ENCODE data around the gene KRT72.
A peak's percentile ranks its signal among the peaks of the same experiment; 100 is the strongest.

The KRT72 gene

DNA sequence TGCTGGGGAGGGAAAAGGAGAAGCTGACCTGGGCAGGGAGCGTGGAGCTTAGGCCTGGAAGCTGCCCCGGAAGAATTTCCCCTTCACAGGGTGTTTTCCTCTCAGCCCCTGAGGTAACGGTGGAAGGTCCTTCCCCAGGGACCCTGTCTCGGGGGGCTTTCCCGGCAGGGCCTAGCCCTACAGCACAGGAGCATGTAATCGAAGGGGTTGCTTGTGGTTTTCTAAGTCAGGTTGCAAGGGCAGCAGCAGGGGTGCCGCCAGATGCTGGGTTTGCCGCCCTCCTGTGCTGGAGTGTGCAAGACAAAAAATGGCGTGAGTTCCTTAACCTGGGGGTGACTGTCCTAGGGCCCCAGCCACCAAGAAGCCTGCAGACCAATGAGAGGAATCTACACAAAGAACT is 26.0 kb downstream of the KRT72 start:
- DNase-seq = no peak

DNA sequence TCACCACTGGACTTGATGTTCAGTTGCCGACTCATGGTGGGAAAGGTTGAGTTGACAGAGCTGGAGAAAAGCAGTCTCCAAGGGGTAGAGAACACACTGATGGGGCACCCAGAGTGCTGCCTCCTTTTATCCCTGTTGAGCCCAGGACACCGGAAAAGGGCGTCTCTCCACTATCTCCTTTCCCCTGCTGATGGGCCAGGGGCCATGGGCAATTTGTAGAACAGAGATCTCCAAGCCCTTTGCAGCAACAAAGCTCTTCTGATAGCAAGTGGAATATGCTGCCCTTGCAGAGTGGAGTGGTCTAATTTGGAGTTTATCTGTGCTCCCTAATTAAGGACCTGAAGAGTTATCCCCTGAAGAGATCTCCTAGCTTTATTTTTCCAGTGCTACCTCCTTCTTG is 27.5 kb downstream of the KRT72 start, which contains the start of gene KRT74:
Gene KRT74 (minus strand): TSS at position 101 of the 400 bp plus-strand sequence. CDS start 66 bp downstream, at position 35.
- no peak for DNase-seq

DNA sequence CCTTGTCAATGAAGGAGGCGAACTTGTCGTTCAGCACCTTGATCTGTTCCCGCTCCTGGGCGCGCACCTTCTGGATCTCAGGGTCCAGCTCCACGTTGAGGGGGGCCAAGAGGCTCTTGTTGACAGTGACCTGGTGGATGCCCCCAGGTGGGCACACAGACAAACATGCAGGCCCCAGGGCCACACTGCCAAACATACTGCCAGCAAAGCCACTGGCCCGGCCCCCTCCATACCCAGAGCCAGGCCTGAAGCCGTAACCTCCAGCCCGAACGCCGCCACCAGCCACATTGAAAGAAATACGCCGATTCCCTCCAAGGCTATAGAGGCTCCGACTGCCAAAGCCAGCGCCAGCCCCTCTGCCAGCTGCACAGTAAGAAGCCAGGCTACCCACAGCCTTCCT is 28.0 kb downstream of the KRT72 start:
- no peak for DNase-seq

DNA sequence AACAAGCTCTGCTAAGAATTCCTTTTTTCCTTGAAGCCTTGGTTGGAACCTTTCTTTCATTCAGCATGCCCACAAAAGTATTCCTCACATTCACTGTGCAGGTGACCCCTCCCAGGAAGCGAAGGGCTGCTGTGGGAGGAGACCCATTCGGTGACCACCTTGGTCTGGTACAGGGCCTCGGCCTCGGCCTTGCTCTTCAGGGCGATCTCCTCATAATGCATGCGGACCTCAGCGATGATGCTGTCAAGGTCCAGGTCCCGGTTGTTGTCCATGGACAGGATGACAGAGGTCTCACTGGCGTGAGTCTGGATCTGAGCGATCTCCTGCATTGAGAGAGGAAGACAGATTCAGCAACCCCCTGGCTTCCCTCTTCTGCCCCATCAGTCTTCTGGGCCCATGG is 30.8 kb downstream of the KRT72 start:
- DNase-seq = no peak

DNA sequence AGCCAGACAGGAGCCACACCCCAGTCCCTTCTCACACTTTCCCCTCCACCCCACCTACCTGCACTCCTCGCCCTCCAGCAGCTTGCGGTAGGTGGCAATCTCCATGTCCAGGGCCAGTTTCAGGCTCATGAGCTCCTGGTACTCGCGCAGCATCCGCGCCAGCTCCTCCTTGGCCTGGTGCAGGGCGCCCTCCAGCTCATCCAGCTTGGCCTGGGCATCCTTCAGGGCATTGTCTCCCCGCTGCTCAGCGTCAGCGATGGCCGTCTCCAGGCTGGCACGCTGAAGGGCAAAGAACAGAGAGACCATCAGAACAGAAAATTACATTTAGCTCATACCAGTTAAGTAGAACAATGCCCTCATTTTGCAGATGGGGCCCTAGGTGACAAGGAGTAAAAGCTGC is 33.2 kb downstream of the KRT72 start:
- no peak for DNase-seq

DNA sequence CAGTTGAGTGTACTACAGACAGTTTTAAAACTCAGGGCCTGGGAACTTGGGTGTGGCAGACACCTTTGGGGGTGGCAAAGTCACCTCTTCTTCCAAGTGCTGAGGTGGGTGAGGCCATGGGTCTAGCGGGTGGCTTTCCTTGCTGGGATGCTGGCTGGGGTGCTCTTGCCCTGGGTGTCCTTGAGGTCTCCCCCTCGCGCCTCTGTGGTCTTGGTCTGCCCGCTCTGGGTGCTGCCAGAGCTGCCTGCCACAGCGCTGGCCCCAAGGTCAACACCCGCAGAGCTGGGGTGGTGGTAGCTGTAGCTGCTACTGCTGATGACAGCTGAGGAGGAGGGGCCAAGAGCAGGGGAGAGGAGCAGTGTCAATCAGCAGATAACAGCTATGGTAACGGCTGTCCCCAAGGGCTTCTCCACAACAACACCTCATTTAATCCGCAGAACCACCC is 34.4 kb downstream of the KRT72 start:
- DNase-seq = peak; percentile 60

DNA sequence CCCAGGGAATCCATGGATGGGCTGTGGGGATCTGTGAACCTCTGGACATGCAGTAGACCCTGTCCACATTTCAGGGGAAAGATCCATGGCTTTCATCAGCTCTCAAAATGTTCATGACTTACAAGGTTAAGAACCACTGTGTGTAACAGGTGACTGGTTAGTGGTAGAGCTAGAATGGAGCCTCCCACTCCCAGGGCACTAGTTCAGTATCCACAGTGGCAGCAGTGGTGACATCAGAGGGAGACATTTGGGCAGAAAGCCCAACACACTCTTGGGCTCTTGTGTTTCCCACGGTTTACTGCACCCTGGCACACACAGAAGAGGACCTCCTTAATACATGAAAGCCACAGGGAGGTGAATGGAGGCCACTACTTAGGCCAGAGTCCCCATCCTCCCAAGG is 36.7 kb downstream of the KRT72 start:
- no peak for DNase-seq

DNA sequence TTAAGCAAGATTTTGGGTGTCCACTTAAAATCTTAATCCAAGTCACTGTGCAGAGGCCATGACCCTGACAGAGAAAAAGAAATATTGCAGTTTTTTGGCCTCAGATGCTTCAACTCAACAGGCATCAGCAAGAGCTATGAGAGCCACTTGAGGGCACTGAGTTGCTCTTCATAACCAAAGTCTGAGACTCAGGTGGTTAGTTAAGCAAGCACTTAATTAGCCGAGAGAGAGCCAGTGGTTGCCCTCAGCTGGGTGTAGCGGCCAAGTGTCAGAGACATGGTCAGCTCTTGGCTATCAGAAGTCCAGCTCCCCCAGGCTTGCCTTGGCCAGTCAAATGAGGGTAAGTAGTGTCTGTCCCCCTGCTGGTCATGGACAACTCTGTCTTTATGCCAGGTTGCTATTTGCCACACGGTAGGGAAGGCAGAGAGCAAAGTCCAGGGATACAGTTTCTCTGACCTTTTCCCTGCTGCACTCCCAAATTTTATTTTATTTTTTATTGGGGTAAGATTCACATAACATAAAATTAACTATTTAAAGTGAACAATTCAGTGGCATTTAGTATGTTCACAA is 39.3 kb downstream of the KRT72 start:
- DNase-seq = no peak

DNA sequence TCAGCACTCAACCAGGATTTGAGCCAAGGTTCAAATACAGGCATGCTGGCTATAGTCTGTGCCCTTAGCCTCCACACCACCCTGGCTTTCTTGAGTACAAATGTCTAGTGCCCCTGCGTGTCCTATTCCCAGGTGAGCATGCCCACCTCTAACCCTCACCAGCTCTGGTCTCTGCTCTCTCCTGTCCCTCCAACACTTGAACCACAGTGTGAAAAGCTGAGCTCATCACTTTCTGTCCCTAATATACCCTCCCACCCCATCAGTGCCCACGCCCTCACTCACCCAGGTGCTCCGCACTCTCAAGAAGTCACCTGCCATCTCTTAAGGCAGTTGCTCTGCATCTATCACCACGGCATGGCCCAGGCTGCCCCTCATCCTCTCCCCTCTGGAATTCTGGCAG is 41.3 kb downstream of the KRT72 start:
- no peak for DNase-seq

DNA sequence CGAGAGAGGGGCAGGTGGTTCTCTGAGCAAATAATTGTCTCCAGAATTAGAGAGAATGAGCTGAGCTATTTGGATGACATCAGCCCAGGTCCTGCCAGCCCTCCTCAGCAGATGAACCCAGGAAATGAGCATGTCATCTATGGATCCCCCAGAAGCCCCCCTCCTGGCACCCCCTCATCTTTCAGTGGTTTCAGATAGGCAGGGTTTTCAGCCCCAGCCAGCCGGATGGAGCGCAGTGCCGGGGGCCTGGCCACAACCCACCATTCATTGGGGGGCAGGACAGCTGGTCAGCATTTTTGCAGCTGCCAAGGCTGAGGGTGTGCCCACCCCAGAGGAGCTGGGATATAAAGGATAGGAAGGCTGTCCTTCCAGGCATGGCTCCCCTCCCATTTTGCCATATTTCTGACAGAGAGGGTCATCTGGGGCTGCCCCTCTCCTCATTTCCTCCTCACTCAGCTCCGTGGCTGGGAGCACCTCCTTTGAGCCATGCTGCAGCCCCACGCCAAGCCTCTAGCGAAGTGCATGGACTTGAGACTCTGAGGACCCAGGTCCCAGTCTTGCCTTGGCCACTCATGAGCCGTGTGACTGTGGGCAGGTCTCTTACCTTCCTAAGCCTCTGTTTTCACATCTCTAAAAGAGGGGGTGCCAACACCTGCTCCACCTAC is 42.4 kb downstream of the KRT72 start:
- DNase-seq = no peak

DNA sequence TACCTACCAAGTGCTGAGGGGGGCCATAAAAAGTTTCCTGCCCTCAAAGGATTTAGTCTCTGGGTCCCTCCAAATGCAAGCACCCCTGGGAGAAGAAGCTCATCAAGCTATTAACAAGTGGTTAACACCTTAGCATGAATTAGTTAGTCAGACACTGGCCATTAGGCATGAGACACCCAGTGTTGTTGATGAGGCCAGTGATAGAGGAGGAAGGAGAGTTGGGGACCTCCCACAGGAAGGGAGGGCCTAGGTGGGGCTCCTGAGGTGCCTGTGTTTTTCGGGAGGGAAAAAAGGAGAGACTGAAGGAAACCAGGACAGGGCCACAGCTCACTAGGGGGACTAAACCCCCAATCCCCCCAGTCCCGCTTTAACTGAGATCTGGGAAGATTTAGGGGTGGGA is 43.8 kb downstream of the KRT72 start:
- DNase-seq = no peak

DNA sequence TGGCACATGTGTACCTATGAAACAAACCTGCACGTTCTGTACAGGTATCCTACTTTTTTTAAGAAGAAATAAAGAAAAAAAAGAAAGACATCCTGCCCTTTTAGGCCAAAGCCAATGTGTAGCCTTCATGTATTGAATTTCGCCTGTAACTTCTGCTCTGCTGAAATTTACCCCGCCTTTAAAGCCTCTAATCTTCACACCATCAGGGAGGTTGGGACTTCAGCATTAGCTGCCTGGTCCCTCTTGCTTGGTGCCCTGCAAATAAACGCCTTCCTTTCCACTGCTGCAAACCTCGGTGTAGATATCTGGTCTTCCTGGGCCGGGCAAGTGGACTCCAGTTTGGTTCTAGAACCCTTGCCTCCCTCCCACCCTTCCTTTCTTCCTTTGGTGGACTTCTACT is 45.7 kb downstream of the KRT72 start:
- no peak for DNase-seq

DNA sequence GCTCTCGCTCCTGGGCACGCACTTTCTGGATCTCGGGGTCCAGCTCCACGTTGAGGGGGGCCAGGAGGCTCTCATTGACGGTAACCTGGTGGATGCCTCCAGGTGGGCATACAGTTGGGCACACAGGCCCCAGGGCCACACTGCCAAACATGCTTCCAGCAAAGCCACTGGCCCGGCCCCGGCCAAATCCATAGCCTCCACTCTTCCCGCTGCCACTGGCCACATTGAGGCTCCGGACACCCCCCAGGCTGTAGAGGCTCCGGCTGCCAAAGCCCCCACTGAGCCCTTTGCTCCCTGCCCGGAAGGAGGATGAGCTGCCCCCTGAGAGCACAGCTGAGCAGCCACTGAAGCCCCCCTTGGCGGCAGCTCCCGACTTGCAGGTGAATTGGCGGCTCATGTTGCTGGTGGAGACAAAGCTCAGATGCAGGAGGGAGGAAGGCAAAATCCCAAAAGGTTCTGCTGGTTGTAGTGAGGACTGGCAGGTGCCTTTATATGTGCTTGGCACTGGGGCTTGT is 48.5 kb downstream of the KRT72 start, which contains the start of gene KRT71:
Gene KRT71 (minus strand): TSS at position 465 of the 515 bp plus-strand sequence. CDS start 68 bp downstream, at position 397.
- DNase-seq = no peak

DNA sequence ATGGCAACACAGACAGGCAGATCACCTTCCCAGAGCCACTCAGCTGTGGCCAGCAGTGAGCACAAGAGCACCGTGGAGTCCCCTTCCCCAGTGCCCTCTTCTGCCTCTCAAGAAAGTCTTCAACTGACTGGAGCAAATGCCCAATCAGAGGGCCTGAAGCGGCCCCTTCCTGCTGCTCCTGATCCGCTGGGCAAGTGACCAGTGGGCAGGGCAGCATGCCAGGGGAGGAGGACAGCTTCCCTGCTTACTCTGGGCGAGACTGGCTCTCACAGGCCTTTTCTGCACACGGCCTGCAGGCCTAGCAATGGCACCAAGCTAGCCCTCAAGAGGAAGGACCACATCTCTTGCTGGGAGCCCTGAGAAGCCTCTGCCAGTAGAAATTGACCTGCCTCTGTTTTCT is 49.2 kb downstream of the KRT72 start:
- DNase-seq = no peak

DNA sequence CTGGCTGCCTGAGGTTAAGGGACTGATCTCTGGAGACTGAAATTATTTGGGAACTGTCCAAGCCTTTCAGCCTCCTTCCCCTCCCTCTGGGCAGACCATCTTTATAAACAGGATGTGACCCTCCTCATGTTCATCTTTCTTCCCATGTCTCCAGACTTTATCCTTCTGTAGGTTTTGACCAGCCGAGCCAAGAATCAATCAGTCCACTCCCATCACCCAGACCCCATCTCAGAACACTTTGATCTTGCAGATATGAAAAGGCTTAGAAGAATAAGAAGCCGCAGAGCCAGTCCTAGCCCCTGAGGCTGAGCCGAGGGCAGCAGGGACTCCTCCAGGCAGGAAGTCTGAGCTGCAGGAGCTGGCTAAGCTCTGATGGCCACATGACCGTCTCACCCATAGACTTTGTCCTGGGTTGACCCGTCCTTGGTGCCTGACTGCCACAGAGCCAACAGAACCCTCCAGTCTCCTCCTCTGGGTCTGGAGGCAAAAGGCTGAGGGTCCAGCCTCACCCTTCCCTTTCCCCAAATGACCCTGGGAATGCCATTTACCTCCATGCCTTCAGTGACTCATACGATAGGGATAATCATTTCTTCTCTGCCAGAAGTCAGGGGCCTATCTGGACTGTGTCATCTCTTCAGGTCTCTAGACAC is 49.9 kb downstream of the KRT72 start:
- DNase-seq = no peak

DNA sequence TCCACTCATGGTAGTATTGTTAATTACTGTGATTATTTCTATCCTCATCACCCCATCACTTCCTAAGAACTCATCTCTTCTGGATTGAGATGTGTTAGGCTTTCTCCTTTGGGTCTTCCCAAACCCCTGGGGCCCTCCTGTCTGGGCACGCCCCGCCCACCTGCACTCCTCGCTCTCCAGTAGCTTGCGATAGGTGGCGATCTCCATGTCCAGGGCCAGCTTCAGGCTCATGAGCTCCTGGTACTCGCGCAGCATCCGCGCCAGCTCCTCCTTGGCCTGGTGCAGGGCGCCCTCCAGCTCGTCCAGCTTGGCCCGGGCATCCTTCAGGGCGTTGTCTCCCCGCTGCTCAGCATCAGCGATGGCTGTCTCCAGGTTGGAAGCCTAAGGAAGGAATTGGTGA is 55.1 kb downstream of the KRT72 start:
- no peak for DNase-seq

DNA sequence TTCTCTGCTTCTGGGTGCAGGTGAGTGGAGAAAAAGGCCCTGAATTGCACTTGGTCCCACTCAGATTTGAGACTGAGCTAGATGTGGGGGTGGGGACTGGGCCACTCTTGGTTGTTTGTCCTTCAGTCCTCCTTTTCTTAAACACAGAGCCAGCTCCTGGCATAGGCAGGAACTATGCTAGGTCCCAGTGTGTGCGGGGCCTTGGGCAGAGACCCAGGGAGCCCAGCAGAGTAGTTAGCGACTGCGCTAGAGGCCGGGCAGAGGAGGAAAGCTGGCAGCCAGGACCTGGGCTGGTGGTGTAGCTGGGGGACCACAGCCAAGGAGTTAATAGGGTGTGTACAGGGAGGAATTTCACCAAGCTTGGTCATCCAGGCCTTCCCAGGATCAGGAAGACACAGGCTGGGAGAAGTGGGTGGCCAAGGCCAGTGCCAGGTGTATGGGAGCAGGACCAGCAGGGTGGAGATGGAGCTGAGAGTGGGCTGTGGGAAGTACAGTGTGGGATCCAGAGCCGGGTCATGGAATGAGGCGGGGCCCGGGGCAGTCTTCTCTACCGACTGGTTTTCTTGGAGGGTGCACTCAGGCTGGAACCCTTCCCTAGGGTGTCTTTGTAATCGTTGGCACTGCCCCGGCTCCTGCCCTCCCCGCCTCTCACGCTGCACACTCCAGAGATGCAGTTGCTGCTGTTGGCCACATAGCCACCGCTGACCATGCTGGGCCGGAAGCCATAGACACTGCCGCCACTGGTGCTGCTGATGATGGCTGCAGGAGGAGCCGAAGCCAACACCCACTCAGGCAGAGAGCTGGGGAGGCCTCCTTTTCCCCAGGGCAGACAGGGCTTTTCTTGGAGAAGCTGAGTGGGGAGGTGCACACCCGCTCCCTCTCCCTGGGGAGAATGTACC is 57.0 kb downstream of the KRT72 start:
- DNase-seq = no peak

DNA sequence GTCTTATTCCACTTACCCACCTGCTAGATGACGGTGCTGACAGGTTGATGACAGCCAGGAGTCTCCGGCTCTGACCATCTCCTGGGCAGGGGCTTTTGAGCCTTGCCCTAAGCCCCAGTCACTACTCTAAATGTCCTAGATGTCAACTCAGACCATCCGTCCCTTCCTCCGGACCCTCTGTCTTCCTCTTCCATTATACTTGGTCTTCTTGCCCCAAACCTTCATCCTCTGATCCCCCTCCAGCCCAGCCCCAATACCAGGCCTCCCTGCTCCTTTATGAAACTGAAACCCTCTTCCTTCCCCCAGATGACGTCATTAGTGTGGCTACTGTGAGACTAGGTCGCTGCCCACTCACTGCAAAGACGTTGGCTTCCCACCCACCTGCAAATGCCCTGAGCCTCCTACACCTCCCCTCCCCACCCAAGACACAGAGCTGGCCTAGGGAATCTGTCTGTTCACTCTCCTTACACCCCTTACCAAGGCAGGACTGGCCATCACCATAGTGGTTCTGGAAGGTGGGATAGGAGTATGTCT is 58.4 kb downstream of the KRT72 start:
- DNase-seq = no peak

DNA sequence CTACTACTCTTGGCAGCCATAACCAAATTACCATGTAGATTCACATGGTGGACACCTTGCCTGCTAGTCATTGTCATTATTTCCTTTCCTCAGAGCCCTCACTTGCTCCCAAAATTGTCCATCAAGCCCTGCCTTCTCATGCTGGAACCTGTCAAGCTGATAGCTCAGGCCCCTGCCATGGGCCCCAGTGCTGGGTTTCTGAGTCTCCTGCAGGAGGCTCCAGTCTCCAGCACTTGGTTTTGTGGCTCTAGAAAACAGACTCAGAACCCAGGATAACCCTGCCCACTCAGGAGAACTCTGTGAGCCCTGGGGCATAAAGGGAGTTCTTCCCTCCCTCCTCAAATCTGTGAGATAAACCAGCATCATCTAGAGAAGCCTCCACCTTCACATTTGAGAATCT is 59.1 kb downstream of the KRT72 start:
- no peak for DNase-seq

DNA sequence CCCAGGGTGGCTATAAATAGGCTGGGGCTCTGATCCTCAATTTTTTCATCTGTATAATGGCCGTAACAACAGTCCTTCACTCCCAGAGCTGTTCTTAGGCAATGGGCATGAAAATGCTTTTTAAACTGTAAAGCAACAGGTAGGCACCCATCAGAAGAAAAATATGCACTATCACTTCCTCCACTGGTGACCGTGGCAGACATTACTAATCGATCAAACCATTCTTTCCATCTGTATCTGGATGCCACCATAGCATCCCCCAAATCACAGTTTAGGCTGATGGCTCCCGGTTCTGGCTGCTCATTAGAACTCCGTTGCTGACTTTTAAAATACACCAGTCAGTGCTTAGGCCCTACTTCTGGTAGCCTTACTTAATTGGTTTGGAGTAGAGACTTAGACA is 59.6 kb downstream of the KRT72 start:
- DNase-seq = no peak

DNA sequence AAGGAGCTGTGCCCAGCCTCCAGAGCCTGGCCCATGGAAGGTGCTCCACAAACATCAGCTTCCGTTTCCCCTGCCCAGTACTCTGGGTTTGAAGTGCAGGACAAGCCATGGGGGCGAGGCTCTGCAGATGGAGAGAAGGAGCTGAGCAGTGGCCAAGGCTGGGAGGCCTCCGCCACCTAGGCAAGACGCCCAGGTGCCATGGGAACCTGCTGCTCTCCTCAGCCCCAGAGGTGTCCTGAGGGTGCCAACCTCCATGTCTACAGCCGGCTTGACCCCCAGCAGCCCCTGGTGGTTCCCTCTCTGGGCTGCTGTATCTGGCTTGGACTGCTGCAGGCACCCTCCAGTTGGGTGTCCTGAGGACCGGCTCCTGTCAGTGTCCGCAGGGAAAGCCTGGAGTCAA is 60.7 kb downstream of the KRT72 start:
- DNase-seq = no peak

DNA sequence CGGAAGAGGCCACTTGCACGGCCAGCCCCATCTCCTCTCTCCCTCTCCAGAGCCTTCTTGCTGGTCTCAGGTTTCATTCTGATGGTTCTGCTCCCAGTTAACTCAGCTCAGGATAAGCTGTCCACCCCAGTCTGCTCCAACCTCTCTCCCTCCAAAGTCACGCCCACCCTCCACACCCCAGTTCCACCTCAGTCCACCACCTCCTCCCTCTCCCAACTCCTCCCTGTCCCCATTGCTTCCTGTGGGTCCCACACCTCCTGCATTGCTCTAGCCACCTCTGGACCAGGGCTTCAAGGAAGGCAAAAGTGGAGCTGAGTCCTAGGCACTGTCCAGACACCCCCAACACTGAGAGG is 61.5 kb downstream of the KRT72 start:
- no peak for DNase-seq

Data from NCI-H2171 (cell line).